ENCODE results near the gene VCAN. TPM values are rescaled to one million over a fixed set of nuclear protein-coding genes. Genes with fewer than 3 reads are reported as not detected.
A peak's percentile ranks its signal among the peaks of the same experiment; 100 is the strongest.

VCAN gene
- total and polyA plus RNA-seq, 2 experiments from 2014 or later = 98.5 to 327 TPM

DNA sequence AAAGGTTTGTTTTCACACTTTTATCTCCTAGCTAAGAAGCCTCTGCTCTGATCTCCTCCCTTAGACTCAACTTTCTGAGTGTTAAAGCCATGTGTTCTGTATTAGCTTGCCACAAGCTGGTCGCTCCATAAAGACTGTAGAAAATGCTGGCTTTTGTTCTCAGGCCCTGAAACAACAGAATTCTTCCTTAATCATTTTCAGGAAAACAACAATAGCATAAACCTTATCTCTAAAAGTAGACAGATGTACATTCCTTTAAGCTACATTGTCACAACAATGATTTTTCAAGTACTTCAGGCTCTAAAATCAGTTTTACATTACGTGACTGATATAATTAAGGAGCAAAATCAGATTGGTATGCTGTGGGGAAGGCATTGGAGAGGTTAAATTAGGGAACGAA is 41.9 kb downstream of the VCAN start:
- no peak overlapping the region for H3K9ac ChIP-seq
- peaks cover 33% of the 10 kb centered on the region for H3K36me3 ChIP-seq (ENCODE audit: low read depth)
- no peak overlapping the region for H2AFZ ChIP-seq
- no peaks in the 10 kb centered on the region for H4K20me1 ChIP-seq (ENCODE audit: insufficient read depth)
- 67% methylated on average over 3 of the region's 3 CpGs for WGBS, 2 experiments (ENCODE audit: low coverage in 1 of 2, low lambda C conversion rate in 2 of 2, missing lambda C conversion rate in 2 of 2)
- TF ChIP-seq EZH2phosphoT487 (IDR thresholded peaks at IDR 0.05; ENCODE audit: insufficient read depth, low read depth) (no peak), EZH2 (IDR thresholded peaks at IDR 0.05; ENCODE audit: insufficient read depth, poor library complexity, severe bottlenecking) (no peak)
- DNase-seq = no peak
- H3F3A ChIP-seq (ENCODE audit: insufficient read depth) = peaks cover 4% of the 10 kb centered on the region; the same call in 1 of the 2 replicates
- H3K27me3 ChIP-seq (replicated peaks; ENCODE audit: insufficient read depth) = no peaks in the 10 kb centered on the region
- H3K4me3 ChIP-seq = no peak overlapping the region
- H3K4me1 ChIP-seq (ENCODE audit: insufficient read depth) = peaks cover 21% of the 10 kb centered on the region
- H3K27ac ChIP-seq = no peak overlapping the region
- H3K79me2 ChIP-seq (ENCODE audit: insufficient read depth) = peaks cover 12% of the 10 kb centered on the region; the same call in 1 of the 2 replicates
- no peaks in the 10 kb centered on the region for H3K9me3 ChIP-seq (ENCODE audit: low read depth)
- in situ Hi-C loops (cut with MboI) = no loop called here
- no peaks in the 10 kb centered on the region for H3K9me2 ChIP-seq (ENCODE audit: insufficient read depth)
- H3K4me2 ChIP-seq (ENCODE audit: unreplicated experiment) = no peak overlapping the region

GRCh38 chr5:83516377-83516776 is 44.8 kb downstream of the VCAN start:
- no peak overlapping the region for H3K9ac ChIP-seq
- H3K9me3 ChIP-seq (ENCODE audit: low read depth) = no peaks in the 10 kb centered on the region
- H4K20me1 ChIP-seq (ENCODE audit: insufficient read depth) = no peaks in the 10 kb centered on the region
- 0 out of 2 replicates have a peak, but pooled peaks cover 4% of the 10 kb centered on the region for H3F3A ChIP-seq (ENCODE audit: insufficient read depth)
- H2AFZ ChIP-seq = no peak overlapping the region
- H3K27ac ChIP-seq = no peak overlapping the region
- no peak overlapping the region for H3K4me2 ChIP-seq (ENCODE audit: unreplicated experiment)
- in situ Hi-C loops (cut with MboI) = no loop called here
- H3K27me3 ChIP-seq (replicated peaks; ENCODE audit: insufficient read depth) = no peaks in the 10 kb centered on the region
- no peaks in the 10 kb centered on the region for H3K9me2 ChIP-seq (ENCODE audit: insufficient read depth)
- H3K79me2 ChIP-seq (ENCODE audit: insufficient read depth) = no peaks in the 10 kb centered on the region
- WGBS, 2 experiments (ENCODE audit: low coverage in 1 of 2, low lambda C conversion rate in 2 of 2, missing lambda C conversion rate in 2 of 2) = 45 to 54% methylated on average over 2 of the region's 2 CpGs
- H3K4me1 ChIP-seq (ENCODE audit: insufficient read depth) = peaks cover 23% of the 10 kb centered on the region
- H3K4me3 ChIP-seq = no peak overlapping the region
- peaks cover 54% of the 10 kb centered on the region for H3K36me3 ChIP-seq (ENCODE audit: low read depth)
- no peak for DNase-seq
- TF ChIP-seq EZH2phosphoT487 (IDR thresholded peaks at IDR 0.05; ENCODE audit: insufficient read depth, low read depth) = no peak
- no peak for TF ChIP-seq EZH2 (IDR thresholded peaks at IDR 0.05; ENCODE audit: insufficient read depth, poor library complexity, severe bottlenecking)

- H3K79me2 ChIP-seq (ENCODE audit: insufficient read depth) = no peaks in the 10 kb centered on the region
- peak; percentile 34 for DNase-seq
- in situ Hi-C loops (cut with MboI) = no loop called here
- peak overlapping the region; percentile 29 for H3K4me2 ChIP-seq (ENCODE audit: unreplicated experiment)
- no peaks in the 10 kb centered on the region for H3K27me3 ChIP-seq (replicated peaks; ENCODE audit: insufficient read depth)
- no peak overlapping the region for H3K9ac ChIP-seq
- 0 out of 2 replicates have a peak overlapping the region, but pooled peaks have one; percentile 15 for H3K27ac ChIP-seq
- H2AFZ ChIP-seq = no peak overlapping the region
- peaks cover 52% of the 10 kb centered on the region for H3K36me3 ChIP-seq (ENCODE audit: low read depth)
- 91 to 97% methylated on average over 1 of the region's 1 CpG for WGBS, 2 experiments (ENCODE audit: low coverage in 1 of 2, low lambda C conversion rate in 2 of 2, missing lambda C conversion rate in 2 of 2)
- peaks cover 7% of the 10 kb centered on the region; the same call in 1 of the 2 replicates for H3F3A ChIP-seq (ENCODE audit: insufficient read depth)
- peaks cover 23% of the 10 kb centered on the region for H3K4me1 ChIP-seq (ENCODE audit: insufficient read depth)
- TF ChIP-seq EZH2 (IDR thresholded peaks at IDR 0.05; ENCODE audit: insufficient read depth, poor library complexity, severe bottlenecking) = no peak
- TF ChIP-seq EZH2phosphoT487 (IDR thresholded peaks at IDR 0.05; ENCODE audit: insufficient read depth, low read depth) = no peak
- H4K20me1 ChIP-seq (ENCODE audit: insufficient read depth) = no peaks in the 10 kb centered on the region
- H3K4me3 ChIP-seq = no peak overlapping the region
- no peaks in the 10 kb centered on the region for H3K9me3 ChIP-seq (ENCODE audit: low read depth)
- H3K9me2 ChIP-seq (ENCODE audit: insufficient read depth) = no peaks in the 10 kb centered on the region
These were observed 45.6 kb downstream of the VCAN start for GRCh38 chr5:83517072-83517687.

DNA sequence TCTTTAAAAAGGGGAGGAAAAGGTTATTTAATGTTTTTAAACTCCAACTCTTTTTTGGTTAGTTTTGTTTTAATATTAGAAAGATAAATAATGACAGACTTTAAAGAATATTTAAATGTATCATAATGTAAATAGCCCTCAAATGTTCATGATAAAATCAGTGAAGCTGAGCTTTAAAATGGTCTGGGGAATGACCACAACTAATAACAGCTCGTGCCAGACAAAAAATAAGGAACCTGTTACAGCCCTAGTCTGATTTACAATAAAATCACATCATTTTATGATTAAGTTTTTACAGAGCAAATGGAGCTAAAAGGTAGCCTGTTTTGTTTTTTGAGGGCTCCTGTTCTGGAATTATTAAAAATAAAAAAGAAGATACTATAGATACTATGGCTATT is 46.1 kb downstream of the VCAN start:
- H3K4me3 ChIP-seq = no peak overlapping the region
- TF ChIP-seq EZH2phosphoT487 (IDR thresholded peaks at IDR 0.05; ENCODE audit: insufficient read depth, low read depth) (no peak), EZH2 (IDR thresholded peaks at IDR 0.05; ENCODE audit: insufficient read depth, poor library complexity, severe bottlenecking) (no peak)
- no peak overlapping the region for H2AFZ ChIP-seq
- H3K79me2 ChIP-seq (ENCODE audit: insufficient read depth) = no peaks in the 10 kb centered on the region
- H3K27me3 ChIP-seq (replicated peaks; ENCODE audit: insufficient read depth) = no peaks in the 10 kb centered on the region
- in situ Hi-C loops (cut with MboI) = no loop called here
- no peak for DNase-seq
- WGBS, 2 experiments (ENCODE audit: low coverage in 1 of 2, low lambda C conversion rate in 2 of 2, missing lambda C conversion rate in 2 of 2) = 72 to 74% methylated on average over 1 of the region's 1 CpG
- no peak overlapping the region for H3K27ac ChIP-seq
- no peak overlapping the region for H3K4me2 ChIP-seq (ENCODE audit: unreplicated experiment)
- H3K9me2 ChIP-seq (ENCODE audit: insufficient read depth) = no peaks in the 10 kb centered on the region
- no peaks in the 10 kb centered on the region for H4K20me1 ChIP-seq (ENCODE audit: insufficient read depth)
- peaks cover 9% of the 10 kb centered on the region; the same call in 1 of the 2 replicates for H3F3A ChIP-seq (ENCODE audit: insufficient read depth)
- no peak overlapping the region for H3K9ac ChIP-seq
- H3K4me1 ChIP-seq (ENCODE audit: insufficient read depth) = peaks cover 23% of the 10 kb centered on the region
- peaks cover 52% of the 10 kb centered on the region for H3K36me3 ChIP-seq (ENCODE audit: low read depth)
- H3K9me3 ChIP-seq (ENCODE audit: low read depth) = no peaks in the 10 kb centered on the region
